Epithelial cell of esophagus (primary cell): Measurements from ENCODE around the gene RSPRY1.
"Not testable (repeated sequence)": the region's sequence is repeated elsewhere in the genome, so short reads cannot be mapped to it uniquely, and the experiment has no call there.

Source experiments
- DNase-seq: peaks from one replicate; pipeline ENCODE4 v3.0.0; 2010; ENCODE audit warnings: low read depth
- H3K4me3 ChIP-seq: 2 replicates; pipeline ENCODE4 v1.5.1; 2011; ENCODE audit warnings: mild to moderate bottlenecking, low read length, control low read depth
- TF ChIP-seq, protein P1 (sequence below): IDR thresholded peaks from 2 replicates; pipeline ENCODE4 v1.5.1; 2011; ENCODE audit warnings: low read depth, mild to moderate bottlenecking, low read length, control low read depth, inconsistent platforms; ENCODE audit not compliant: insufficient read depth; ENCODE audit errors: missing control alignments

RSPRY1 gene

DNA sequence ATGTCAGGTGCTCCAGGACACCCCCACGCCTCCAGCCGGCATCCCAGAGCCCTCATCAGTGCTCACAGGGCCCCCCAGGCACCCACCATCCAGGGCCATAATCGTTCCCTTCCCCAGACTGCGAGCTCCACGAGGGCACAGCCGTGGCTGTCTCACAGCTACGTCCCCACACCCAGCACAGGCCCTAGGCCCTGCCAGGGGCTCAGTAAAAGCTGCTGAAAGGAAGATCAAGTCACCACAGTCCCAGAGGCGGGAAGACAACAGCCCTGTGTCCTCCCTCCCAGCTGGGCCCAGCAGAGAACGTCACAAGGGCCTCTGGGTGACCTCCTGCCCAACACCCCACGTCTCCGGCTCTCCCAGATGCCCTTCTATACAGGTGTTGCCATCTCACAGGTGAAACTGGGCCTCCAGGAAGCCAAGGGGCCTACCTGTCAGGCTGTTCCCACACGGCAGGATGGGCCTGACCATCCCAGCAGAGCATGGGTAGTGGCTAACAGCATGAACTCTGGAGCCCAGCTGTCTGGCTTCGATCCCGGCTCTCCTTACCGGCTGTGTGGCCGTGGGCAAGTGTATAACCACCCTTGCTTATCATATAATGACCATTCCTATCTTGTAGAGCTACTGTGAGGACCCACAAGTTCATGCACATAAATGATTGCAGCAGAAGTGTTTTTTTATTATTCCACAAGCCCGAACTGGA, 76.9 kb downstream of the RSPRY1 start:
- TF ChIP-seq, protein P1, sequence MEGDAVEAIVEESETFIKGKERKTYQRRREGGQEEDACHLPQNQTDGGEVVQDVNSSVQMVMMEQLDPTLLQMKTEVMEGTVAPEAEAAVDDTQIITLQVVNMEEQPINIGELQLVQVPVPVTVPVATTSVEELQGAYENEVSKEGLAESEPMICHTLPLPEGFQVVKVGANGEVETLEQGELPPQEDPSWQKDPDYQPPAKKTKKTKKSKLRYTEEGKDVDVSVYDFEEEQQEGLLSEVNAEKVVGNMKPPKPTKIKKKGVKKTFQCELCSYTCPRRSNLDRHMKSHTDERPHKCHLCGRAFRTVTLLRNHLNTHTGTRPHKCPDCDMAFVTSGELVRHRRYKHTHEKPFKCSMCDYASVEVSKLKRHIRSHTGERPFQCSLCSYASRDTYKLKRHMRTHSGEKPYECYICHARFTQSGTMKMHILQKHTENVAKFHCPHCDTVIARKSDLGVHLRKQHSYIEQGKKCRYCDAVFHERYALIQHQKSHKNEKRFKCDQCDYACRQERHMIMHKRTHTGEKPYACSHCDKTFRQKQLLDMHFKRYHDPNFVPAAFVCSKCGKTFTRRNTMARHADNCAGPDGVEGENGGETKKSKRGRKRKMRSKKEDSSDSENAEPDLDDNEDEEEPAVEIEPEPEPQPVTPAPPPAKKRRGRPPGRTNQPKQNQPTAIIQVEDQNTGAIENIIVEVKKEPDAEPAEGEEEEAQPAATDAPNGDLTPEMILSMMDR, result no peak
- no peak for DNase-seq
- no peak overlapping the region for H3K4me3 ChIP-seq

GRCh38 chr16:57263541-57264351, 77.6 kb downstream of the RSPRY1 start:
- peak; percentile 49 for DNase-seq
- TF ChIP-seq, protein P1, result no peak
- H3K4me3 ChIP-seq, result no peak overlapping the region

DNA sequence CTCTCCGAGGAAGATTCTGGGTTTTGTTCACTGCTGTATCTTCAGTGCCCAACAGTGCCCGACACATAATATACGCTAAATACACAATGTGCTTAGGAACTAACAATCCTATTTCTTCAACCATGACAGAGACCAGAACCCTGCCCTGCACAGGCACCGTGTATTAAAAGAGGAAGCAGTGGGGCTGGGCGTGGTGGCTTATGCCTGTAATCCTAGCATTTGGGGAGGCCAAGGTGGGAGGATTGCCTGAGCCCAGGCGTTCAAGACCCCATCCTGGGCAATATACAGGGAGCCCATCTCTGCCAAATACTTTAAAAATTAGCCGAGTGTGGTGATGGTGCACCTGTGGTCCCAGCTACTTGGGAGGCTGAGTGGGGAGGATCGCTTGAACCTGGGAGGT, 78.3 kb downstream of the RSPRY1 start:
- TF ChIP-seq, protein P1, result no peak
- DNase-seq, result no peak
- no peak overlapping the region for H3K4me3 ChIP-seq

DNA sequence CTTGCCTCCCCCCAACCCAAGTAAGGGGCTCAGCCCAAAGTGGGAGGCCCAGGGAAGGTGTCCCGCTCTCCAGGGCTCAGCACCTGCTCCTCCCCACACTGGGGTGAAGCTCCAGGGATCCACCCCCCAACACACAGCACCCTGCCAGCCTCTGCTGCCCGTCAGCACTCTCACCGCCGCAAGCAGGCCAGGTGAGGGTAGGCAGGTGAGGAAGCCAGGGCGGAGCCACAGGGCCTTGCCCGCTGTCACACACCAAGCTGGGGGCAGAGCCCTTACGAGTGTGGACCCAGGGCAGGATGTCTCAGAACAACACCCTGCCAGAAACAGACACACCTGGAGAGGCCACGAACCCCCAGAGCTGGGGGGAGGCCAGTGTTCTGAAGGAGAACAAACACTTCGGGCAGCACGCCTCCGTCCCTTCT, 78.8 kb downstream of the RSPRY1 start:
- H3K4me3 ChIP-seq, result no peak overlapping the region
- DNase-seq, result peak; percentile 31
- TF ChIP-seq, protein P1, result no peak

DNA sequence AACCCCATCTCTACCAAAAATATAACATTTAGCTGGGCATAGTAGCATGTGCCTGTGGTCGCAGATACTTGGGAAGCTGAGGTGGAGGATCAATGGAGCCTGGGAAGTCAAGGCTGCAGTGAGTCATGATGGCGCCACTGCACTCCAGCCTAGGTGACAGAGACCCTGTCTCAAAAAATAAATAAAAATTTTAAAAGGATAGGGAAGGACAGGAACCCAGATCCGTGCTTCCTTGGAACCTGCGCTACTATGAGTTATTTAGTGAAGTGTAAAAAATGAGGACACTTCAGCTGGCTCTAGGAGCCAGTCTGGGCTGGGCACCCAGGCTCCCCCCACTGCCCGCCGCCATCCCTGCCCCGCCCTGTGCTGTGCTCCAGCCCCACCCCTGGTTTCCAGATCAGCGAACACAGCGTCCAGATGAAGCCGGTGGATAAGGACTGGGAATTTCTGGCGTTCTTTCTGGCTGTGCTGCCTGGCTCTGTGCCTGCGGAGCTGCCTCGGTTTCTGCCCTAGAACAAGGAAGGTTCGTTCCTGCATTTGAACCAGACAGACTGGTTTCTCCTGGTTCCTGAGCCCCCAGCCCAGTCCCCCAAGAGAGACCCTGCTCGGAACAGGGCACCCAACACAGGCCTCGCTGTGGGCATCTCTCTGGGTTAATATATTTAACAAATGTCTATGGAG, 79.9 kb downstream of the RSPRY1 start:
- TF ChIP-seq, protein P1, result no peak
- DNase-seq, result peak; percentile 50
- H3K4me3 ChIP-seq, result no peak overlapping the region

DNA sequence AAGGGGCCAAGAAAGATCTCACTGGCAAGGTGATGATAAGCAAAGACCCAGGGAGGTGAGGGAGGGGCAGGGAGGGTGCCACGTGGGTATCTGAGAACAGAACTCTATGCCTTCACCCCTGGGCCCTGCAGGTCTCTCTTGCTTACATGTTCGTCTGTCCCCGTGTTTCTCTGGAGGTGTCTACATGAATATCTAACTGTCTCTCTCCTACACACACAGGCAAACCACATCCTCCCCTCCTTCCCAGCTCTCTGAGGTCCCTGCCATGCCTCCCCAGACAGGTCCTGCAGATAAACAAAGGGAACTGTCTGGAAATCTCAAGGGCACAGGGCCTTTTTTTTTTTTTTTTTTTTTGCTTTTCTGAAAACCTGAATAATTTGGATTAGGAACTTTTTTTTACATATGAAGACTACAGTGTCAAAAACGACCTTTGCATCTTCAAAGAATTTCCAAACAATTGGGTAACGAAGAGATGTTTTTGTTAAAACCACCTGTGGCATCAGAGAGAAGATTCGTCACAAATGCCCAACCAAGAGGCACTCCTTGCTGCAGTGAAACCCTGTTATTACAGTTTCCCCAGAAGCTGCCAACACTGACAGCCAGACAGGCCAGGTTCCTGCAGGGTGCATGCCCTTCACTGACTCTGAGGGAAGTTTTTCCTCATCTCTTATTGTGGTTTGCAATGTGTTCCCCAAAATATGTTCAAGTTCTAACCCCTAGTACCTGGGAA, 80.6 kb downstream of the RSPRY1 start:
- TF ChIP-seq, protein P1, result no peak
- no peak for DNase-seq
- H3K4me3 ChIP-seq, result no peak overlapping the region

- H3K4me3 ChIP-seq, DNase-seq: not testable (repeated sequence)
Measured at GRCh38 chr16:57267343-57267742, 81.2 kb downstream of the RSPRY1 start.
